Urinary bladder (tissue), 4 donors: ENCODE measurements around the gene USP48. TPM values are rescaled to one million over a fixed set of nuclear protein-coding genes. Genes with fewer than 3 reads are reported as not detected.

ENCODE experiments used
- DNase-seq: peaks from one replicate; pipeline ENCODE4 v3.0.0-alpha.2; 2015; ENCODE audit errors: extremely low spot score
- H3K27ac ChIP-seq: one replicate; pipeline ENCODE4 v1.5.1; 2013; ENCODE audit warnings: low read depth, mild to moderate bottlenecking, moderate library complexity
- H3K36me3 ChIP-seq: one replicate; pipeline ENCODE4 v1.6.1; 2013; ENCODE audit warnings: mild to moderate bottlenecking, moderate library complexity; ENCODE audit not compliant: insufficient read depth
- H3K4me1 ChIP-seq: one replicate; pipeline ENCODE4 v1.6.1; 2013; ENCODE audit warnings: mild to moderate bottlenecking, moderate library complexity; ENCODE audit not compliant: insufficient read depth
- H3K4me3 ChIP-seq: one replicate; pipeline ENCODE4 v1.5.1; 2013; ENCODE audit warnings: low read depth, low read length
- WGBS: extraction: QIAGEN DNeasy Blood & Tissue Kit; methylation state at CpG from one replicate; pipeline ENCODE4 v1.1.7; 2013; 5-methylcytosine and 5-hydroxymethylcytosine counted together
- polyA plus RNA-seq: library from polyadenylated mRNA; stranded (reverse); fragments of 200-250 nt; gene quantifications from one replicate; pipeline ENCODE4 v1.2.3, GENCODE V29; 2013
- total RNA-seq: library from RNA; depleted of rRNA; stranded (reverse); fragments of >200 nt; gene quantifications from one replicate; pipeline ENCODE4 v1.2.3, GENCODE V29; 2014
- donor health status: healthy with polysubstance abuse.
- donor health status: healthy.

USP48 gene
- total and polyA plus RNA-seq, 2 donors, result 25.1 to 97.1 TPM

GRCh38 chr1:21648352-21648730 is 134.6 kb downstream of the USP48 start:
- no peaks in the 10 kb centered on the region for H3K36me3 ChIP-seq
- WGBS, result 61% methylated on average over 4 of the region's 4 CpGs
- no peak overlapping the region for H3K4me3 ChIP-seq
- DNase-seq, result no peak
- H3K27ac ChIP-seq, result no peak overlapping the region
- no peaks in the 10 kb centered on the region for H3K4me1 ChIP-seq

GRCh38 chr1:21647431-21648351 is 135.3 kb downstream of the USP48 start:
- H3K4me1 ChIP-seq, result no peaks in the 10 kb centered on the region
- 36% methylated on average over 19 of the region's 19 CpGs for WGBS
- H3K4me3 ChIP-seq, result no peak overlapping the region
- H3K27ac ChIP-seq, result no peak overlapping the region
- no peak for DNase-seq
- H3K36me3 ChIP-seq, result no peaks in the 10 kb centered on the region

- no peaks in the 10 kb centered on the region for H3K36me3 ChIP-seq
- no peak overlapping the region for H3K4me3 ChIP-seq
- H3K27ac ChIP-seq, result no peak overlapping the region
- DNase-seq, result no peak
- 83% methylated on average over 5 of the region's 5 CpGs for WGBS
- H3K4me1 ChIP-seq, result no peaks in the 10 kb centered on the region
Measured at GRCh38 chr1:21645550-21645949, 137.4 kb downstream of the USP48 start.

GRCh38 chr1:21644906-21645305 is 138.0 kb downstream of the USP48 start:
- Histone ChIP-seq H3K4me1 (no peaks in the 10 kb centered on the region), H3K4me3 (no peak overlapping the region), H3K36me3 (no peaks in the 10 kb centered on the region), H3K27ac (no peak overlapping the region)
- WGBS, result 84% methylated on average over 5 of the region's 5 CpGs
- DNase-seq, result no peak

GRCh38 chr1:21644348-21644747 is 138.6 kb downstream of the USP48 start:
- whole genome bisulfite sequencing, result 86% methylated on average over 10 of the region's 10 CpGs
- Histone ChIP-seq H3K27ac (no peak overlapping the region), H3K4me3 (no peak overlapping the region), H3K4me1 (no peaks in the 10 kb centered on the region), H3K36me3 (no peaks in the 10 kb centered on the region)
- no peak for DNase-seq

- Histone ChIP-seq H3K4me1 (no peaks in the 10 kb centered on the region), H3K27ac (no peak overlapping the region), H3K36me3 (no peaks in the 10 kb centered on the region), H3K4me3 (no peak overlapping the region)
- DNase-seq, result no peak
- 91% methylated on average over 5 of the region's 5 CpGs for WGBS
Measured at GRCh38 chr1:21643624-21644023, 139.3 kb downstream of the USP48 start.

- no peak overlapping the region for H3K4me3 ChIP-seq
- no peaks in the 10 kb centered on the region for H3K36me3 ChIP-seq
- H3K27ac ChIP-seq, result no peak overlapping the region
- WGBS, result 90% methylated on average over 19 of the region's 19 CpGs
- no peaks in the 10 kb centered on the region for H3K4me1 ChIP-seq
- DNase-seq, result no peak
Measured at GRCh38 chr1:21641967-21642739, 140.8 kb downstream of the USP48 start.

GRCh38 chr1:21641537-21641936 is 141.4 kb downstream of the USP48 start:
- 85% methylated on average over 6 of the region's 6 CpGs for WGBS
- Histone ChIP-seq H3K4me3 (no peak overlapping the region), H3K4me1 (no peaks in the 10 kb centered on the region), H3K27ac (no peak overlapping the region), H3K36me3 (no peaks in the 10 kb centered on the region)
- DNase-seq, result no peak

GRCh38 chr1:21641076-21641475 is 141.9 kb downstream of the USP48 start:
- H3K4me1 ChIP-seq, result no peaks in the 10 kb centered on the region
- no peaks in the 10 kb centered on the region for H3K36me3 ChIP-seq
- H3K4me3 ChIP-seq, result no peak overlapping the region
- DNase-seq, result no peak
- H3K27ac ChIP-seq, result no peak overlapping the region
- WGBS, result 94% methylated on average over 2 of the region's 2 CpGs

GRCh38 chr1:21640653-21641052 is 142.3 kb downstream of the USP48 start:
- no peak for DNase-seq
- no peak overlapping the region for H3K27ac ChIP-seq
- 91% methylated on average over 6 of the region's 6 CpGs for WGBS

GRCh38 chr1:21639594-21640041 is 143.3 kb downstream of the USP48 start:
- 36% methylated on average over 24 of the region's 24 CpGs for WGBS
- no peak overlapping the region for H3K27ac ChIP-seq
- no peaks in the 10 kb centered on the region for H3K4me1 ChIP-seq
- H3K36me3 ChIP-seq, result no peaks in the 10 kb centered on the region
- H3K4me3 ChIP-seq, result no peak overlapping the region
- no peak for DNase-seq

More at GRCh38 chr1:21640653-21641052, 142.3 kb downstream of the USP48 start:
- no peak overlapping the region for H3K4me3 ChIP-seq
- no peaks in the 10 kb centered on the region for H3K36me3 ChIP-seq
- no peaks in the 10 kb centered on the region for H3K4me1 ChIP-seq

GRCh38 chr1:21638531-21639341 is 144.2 kb downstream of the USP48 start:
- 44% methylated on average over 10 of the region's 10 CpGs for WGBS

GRCh38 chr1:21637514-21637913 is 145.4 kb downstream of the USP48 start:
- H3K4me3 ChIP-seq, result no peak overlapping the region
- H3K27ac ChIP-seq, result no peak overlapping the region
- DNase-seq, result no peak
- no peaks in the 10 kb centered on the region for H3K36me3 ChIP-seq
- H3K4me1 ChIP-seq, result no peaks in the 10 kb centered on the region
- WGBS, result 85% methylated on average over 6 of the region's 6 CpGs

More at GRCh38 chr1:21638531-21639341, 144.2 kb downstream of the USP48 start:
- Histone ChIP-seq H3K36me3 (no peaks in the 10 kb centered on the region), H3K4me3 (no peak overlapping the region), H3K4me1 (no peaks in the 10 kb centered on the region), H3K27ac (no peak overlapping the region)
- no peak for DNase-seq
